HepG2 (cell line): ENCODE measurements around the gene GBA2. TPM values are rescaled to one million over a fixed set of nuclear protein-coding genes. Genes with fewer than 3 reads are reported as not detected.

Experiments used
- BCL6 ChIP-seq: IDR thresholded peaks from 2 replicates; pipeline ENCODE4 v1.6.1; 2016; ENCODE audit warnings: missing genetic modification reagents, missing compliant biosample characterization
- EEA1 ChIP-seq: sonication (generic); formaldehyde crosslinking; IDR thresholded peaks from 2 replicates; pipeline ENCODE4 v1.5.1; 2020; ENCODE audit warnings: mild to moderate bottlenecking, missing genetic modification reagents, borderline replicate concordance
- EZH2 ChIP-seq: conservative IDR thresholded peaks from 2 replicates; pipeline ENCODE4 v1.6.1; 2012; ENCODE audit warnings: mild to moderate bottlenecking, low read depth, low read length, moderate library complexity
- KAT8 ChIP-seq: IDR thresholded peaks from 2 replicates; pipeline ENCODE4 v1.6.1; 2016; ENCODE audit warnings: missing genetic modification reagents, missing compliant biosample characterization
- PRDM15 ChIP-seq: sonication (generic); formaldehyde crosslinking; IDR thresholded peaks from 2 replicates; pipeline ENCODE4 v1.4.0; 2020; ENCODE audit warnings: missing genetic modification reagents
- TSC22D2 ChIP-seq: sonication (generic); formaldehyde crosslinking; IDR thresholded peaks from 2 replicates; pipeline ENCODE4 v1.5.1; 2020; ENCODE audit warnings: missing genetic modification reagents, mild to moderate bottlenecking, borderline replicate concordance
- ZBTB40 ChIP-seq, 2 experiments: fragments of 450-650 bp in 1 of 2; sonication (generic) in 1 of 2; formaldehyde crosslinking in 1 of 2; IDR thresholded peaks; 2 replicates each; pipeline versions ENCODE4 v1.6.1 to v1.8.0; 2016 to 2022; ENCODE audit warnings: antibody characterized with exemption in 1 of 2, mild to moderate bottlenecking in 1 of 2, missing genetic modification reagents in 1 of 2
- ZNF24 ChIP-seq: fragments of 450-650 bp; IDR thresholded peaks from 2 replicates; pipeline ENCODE4 v1.6.1; 2017; ENCODE audit warnings: antibody characterized with exemption, mild to moderate bottlenecking
- ZNF883 ChIP-seq: sonication (generic); formaldehyde crosslinking; IDR thresholded peaks from 2 replicates; pipeline ENCODE4 v1.5.1; 2020; ENCODE audit warnings: mild to moderate bottlenecking, missing genetic modification reagents; ENCODE audit errors: not compliant biosample characterization
- ZSCAN9 ChIP-seq: IDR thresholded peaks from 2 replicates; pipeline ENCODE4 v1.6.1; 2016; ENCODE audit warnings: borderline replicate concordance
- polyA plus RNA-seq, 8 experiments: library from polyadenylated mRNA; depleted of rRNA in 3 of 8; stranded (reverse) in 7 of 8; unstranded in 1 of 8; fragments of >200 nt; fragmentation: Illumina TruSeq in 4 of 8; extraction: Trizol in 4 of 8; gene quantifications; 2 replicates each; pipeline versions ENCODE4 v1.2.1 to v1.2.3, GENCODE V29; 2011 to 2016; ENCODE audit warnings: low read depth in 4 of 8, missing spikeins in 1 of 8, mixed read lengths in 1 of 8; ENCODE audit not compliant: insufficient read depth in 1 of 8
- total RNA-seq, 5 experiments: library from RNA; depleted of rRNA; stranded (reverse); fragments of >200 nt; fragmentation: Illumina TruSeq; extraction: Trizol; gene quantifications; 2 replicates each; pipeline ENCODE4 v1.2.3, GENCODE V29; 2016; ENCODE audit warnings: low read depth in 1 of 5
- TF ChIP-seq, protein P1 (sequence below): sonication (generic); formaldehyde crosslinking; IDR thresholded peaks from 2 replicates; pipeline ENCODE4 v1.4.0; 2020; ENCODE audit warnings: missing genetic modification reagents, borderline replicate concordance

The GBA2 gene
- total and polyA plus RNA-seq, 2 of the 13 experiments (the other 11 are each of a cell fraction or from before 2014, with no cell fraction given): 37.5 to 86.1 TPM

DNA sequence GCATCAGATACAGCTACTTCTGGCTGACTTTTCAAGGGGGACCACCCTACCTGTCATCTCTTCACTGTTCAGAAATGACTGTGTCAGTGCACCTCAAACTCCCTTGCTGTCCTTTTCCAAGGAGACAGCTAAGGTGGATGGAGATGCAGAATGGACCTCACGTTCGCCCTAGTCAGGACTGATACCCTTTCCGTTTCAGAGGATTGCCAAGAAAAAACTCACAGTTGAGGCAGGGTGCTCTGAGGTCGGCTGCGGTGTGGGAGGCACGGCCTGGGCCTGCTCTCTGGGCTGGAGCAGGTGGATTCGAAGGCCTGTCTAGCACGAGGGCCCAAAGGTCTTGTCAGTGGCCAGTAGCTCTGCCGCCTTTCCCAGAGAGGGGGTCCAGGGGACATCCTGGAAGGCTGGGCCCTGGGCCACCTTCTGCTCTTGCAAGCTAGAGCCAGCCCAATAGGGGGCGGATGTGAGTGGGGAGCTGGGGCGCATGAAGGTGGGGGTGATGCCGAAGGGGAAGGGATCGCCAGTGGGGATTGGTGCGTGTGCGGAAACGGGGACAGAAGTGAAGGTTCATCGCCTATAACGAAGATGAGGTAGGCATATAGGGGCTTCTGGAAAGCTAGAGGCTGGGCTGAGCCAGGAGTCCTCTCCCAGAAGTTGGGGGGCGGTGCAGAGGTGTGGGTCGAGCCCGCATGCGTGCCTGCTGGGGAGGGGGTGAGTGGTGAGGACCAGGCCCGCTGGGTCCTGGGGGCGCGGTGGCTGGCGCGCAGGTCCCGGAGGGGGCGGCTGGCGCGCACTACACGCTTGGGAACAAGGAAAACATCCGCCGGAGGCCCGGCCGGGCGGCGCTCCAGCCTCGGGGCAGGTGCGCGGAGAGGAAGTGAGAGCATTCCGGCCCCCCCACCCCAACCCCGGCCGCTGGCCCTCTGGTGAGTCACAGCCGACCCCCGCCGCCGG lies 7.5 kb upstream of the GBA2 start (continued):
- TF ChIP-seq, protein P1, sequence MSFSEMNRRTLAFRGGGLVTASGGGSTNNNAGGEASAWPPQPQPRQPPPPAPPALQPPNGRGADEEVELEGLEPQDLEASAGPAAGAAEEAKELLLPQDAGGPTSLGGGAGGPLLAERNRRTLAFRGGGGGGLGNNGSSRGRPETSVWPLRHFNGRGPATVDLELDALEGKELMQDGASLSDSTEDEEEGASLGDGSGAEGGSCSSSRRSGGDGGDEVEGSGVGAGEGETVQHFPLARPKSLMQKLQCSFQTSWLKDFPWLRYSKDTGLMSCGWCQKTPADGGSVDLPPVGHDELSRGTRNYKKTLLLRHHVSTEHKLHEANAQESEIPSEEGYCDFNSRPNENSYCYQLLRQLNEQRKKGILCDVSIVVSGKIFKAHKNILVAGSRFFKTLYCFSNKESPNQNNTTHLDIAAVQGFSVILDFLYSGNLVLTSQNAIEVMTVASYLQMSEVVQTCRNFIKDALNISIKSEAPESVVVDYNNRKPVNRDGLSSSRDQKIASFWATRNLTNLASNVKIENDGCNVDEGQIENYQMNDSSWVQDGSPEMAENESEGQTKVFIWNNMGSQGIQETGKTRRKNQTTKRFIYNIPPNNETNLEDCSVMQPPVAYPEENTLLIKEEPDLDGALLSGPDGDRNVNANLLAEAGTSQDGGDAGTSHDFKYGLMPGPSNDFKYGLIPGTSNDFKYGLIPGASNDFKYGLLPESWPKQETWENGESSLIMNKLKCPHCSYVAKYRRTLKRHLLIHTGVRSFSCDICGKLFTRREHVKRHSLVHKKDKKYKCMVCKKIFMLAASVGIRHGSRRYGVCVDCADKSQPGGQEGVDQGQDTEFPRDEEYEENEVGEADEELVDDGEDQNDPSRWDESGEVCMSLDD (CRISPR knock-in tag): peak; percentile 91
- TF ChIP-seq EEA1 (CRISPR knock-in tag): no peak; the same call in 1 of the 2 replicates
- no peak for TF ChIP-seq ZNF24
- TF ChIP-seq ZBTB40 (IDR thresholded peaks at IDR 0.05): no peak
- peak; percentile 51 for TF ChIP-seq ZBTB40 (CRISPR knock-in tag; IDR thresholded peaks at IDR 0.05)
- TF ChIP-seq TSC22D2 (CRISPR knock-in tag): no peak
- peak; percentile 50 for TF ChIP-seq ZNF883 (CRISPR knock-in tag)
- 0 out of 2 replicates have a peak, but pooled peaks have one; percentile 19 for TF ChIP-seq BCL6 (CRISPR knock-in tag)
- TF ChIP-seq ZSCAN9 (CRISPR knock-in tag): no peak
- TF ChIP-seq PRDM15 (CRISPR knock-in tag): 0 out of 2 replicates have a peak, but pooled peaks have one; percentile 50
- TF ChIP-seq EZH2: no peak
- TF ChIP-seq KAT8 (CRISPR knock-in tag): peak; percentile 78
